Measurements from ENCODE around the gene GNB3.

Gene GNB3
- total RNA-seq, result 0 to 0.07 reads per million in 2 donors

DNA sequence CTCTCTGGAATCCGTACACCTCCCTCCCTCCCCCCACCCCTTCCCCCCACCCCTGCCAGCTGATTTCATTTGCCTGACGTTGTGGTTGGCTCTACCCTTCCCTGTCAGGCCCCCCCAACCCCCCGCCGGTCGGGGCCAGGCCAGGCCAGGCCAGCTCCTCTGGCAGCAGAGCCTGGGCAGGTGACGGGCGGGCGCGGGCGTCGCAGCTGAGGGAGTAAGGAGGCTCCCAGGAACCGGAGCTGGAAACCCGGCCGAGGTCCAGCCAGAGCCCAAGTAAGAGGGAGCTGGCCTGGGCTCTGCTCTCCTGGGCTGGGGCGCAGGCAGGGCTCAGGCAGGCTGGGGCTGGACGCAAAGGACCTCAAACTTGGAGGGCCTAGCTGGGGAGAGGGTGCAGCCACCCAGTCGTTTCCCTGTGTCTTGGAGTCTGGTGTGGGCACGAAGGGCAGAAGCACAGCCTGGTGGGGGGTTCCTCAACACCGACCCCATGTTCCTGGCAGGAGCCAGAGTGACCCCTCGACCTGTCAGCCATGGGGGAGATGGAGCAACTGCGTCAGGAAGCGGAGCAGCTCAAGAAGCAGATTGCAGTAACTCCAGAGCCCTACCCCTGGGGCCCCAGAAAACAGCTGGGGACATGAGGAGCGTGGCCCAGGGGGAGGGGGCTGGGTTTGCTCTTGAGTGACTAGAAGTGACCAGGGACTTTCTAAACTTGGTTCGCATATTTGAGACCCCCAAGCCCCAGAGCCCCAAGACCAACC lies at the start of gene GNB3:
TSS of gene GNB3 (plus strand) at position 165 of the 755 bp plus-strand sequence. CDS start at position 528, 363 bp downstream.
- no peak for DNase-seq

DNA sequence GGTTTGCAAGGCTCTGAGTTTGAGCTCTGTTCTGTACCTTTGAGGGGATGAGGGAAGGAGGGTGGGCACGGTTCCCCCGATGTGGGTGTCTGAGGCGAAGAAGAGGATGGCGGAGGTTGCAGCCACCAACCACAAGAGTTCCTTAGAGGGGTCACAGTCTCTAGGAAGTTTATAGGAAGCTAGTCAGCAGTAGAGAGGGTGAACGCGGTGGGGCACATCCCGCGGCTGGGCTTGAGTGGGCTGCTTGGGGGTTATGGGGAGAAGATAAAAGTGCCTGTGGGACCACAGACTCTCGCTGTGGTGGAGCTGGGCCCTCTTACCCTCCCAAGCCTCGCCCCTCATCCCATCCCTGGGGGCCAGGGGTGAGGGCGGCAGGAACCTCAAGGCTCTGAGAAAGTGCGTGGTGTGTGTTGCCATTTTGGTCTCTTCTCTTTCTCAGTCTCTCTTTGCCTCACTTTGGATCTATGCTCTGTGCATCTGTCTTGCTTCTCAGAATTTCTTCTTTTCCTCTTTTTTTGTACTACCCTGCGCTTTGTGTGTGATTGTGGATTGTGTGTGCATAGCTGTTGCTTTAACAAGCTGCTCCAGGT lies 48.7 kb upstream of the GNB3 start:
- peak in 1 of 5 experiments; percentile 25 for DNase-seq

DNA sequence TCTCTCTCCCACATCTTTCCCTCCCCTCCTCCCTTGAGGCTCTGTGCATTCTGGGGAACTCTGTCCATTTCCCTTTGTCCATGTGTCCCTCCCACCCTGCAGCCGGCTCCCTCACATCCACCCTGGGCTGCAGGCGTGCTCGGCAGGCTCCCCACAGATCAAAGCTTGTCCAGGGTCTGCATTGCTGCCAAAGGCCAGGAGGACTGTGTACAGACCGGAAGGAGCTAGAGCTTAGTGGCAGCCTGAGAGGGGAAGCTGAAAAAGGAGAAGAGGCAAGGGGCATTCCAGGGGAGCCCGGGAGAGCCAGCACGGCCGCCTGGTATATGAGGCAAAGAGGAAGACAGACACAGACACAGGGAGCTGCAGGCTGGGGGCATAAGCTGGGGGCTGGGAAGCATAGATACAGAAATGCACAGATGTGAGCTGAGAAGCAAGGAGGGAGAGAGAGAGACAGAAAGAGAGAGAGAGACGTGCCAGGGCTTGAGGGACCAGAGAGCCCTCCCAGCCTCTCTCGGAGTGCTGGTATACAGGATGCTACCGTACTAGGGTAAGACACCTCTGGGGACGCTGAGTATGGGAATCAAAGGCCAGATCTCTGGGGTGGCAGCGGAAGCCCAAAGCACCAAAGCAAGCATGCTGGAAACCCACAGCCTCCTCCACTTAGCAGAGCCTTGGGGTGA lies 48.1 kb upstream of the GNB3 start:
- peak in 2 of 5 experiments; percentile 36 to 80 for DNase-seq

DNA sequence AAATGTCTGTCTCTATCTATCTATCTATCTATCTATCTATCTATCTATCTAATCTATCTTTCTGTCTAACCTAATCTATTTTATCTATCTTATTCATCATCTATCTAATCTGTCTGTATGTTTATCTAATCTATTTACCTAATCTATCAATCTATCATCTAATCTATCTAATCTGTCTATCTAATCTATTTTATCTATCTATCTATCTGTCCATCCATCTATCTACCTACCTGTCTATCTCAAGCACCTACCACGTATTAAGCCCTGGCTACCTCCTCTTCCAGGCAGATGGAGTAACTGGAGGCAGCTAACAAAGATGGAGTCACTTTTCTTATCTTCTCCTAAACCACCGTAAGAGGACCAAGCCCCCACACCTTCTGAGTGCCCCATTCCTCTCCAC lies 45.6 kb upstream of the GNB3 start:
- DNase-seq, result no peak

DNA sequence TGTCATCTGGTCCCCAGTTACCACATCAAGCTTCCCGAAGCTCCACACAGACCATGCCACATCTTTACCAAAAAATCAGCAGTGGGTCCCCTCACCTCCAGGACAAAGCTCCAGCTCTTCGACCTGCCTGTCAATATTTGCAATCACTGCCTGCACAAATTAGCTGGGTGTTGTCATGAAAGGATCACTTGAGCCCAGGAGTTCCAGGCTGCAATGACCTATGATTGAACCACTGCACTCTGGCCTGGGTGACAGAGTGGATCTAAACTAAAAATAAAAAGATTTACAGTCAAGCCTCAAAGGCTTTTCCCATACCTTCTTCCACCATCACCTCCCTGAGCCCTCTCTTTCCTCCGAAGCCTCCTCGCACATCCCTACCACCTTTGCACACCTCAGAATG lies 44.1 kb upstream of the GNB3 start:
- no peak for DNase-seq

DNA sequence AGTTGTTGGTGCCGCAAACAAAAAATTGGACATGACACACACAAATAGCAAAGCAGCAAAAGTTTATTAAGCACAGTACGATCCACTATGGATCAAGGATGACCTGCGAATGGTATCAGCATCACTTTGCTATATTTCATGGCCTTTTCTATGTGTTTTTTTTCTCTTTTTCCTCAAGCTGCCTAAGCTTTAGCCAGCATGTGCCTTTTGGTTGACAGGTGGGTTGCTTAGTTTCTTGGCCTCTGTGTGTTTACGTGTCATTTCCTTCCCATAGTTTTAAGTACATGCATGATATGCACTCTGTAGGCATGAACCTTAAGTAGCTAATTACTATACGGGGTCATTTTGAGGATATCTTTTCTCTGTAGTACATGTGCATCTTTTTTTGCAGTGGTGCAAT lies 41.6 kb upstream of the GNB3 start:
- DNase-seq, result no peak

DNA sequence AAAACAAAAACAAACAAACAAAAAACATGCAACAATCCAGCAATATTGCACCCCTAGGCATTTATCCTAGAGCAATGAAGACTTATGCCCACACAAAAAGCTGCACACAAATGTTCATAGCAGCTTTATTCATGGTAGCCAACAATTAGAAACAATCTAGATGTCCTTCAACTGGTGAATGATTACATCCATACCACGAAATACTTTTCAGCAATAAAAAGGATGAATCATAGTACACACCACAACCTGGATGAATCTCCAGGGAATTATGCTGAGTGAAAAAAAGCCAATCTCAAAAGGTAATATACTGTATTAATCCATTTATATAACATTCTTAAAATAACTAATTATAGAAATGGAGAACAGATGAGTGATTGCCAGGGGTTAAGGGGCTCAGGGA lies 33.6 kb upstream of the GNB3 start:
- DNase-seq, result no peak

DNA sequence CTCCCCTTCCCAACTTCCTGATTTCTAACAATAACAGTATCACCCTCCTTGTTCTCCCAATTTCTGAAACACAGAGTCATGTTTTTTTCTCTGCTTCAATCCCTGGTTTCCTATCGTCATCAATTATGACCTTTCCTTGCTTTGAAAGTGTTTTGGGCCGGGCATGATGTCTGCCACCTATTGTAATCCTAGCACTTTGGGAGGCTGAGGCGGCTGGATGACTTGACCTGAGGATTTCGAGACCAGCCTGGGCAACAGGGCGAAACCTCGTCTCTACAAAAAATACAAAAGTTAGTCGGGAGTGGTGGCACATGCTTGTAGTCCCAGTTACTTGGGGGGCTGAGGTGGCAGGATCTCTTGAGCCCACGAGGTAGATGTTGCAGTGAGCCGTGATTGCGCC lies 31.7 kb upstream of the GNB3 start:
- no peak for DNase-seq

DNA sequence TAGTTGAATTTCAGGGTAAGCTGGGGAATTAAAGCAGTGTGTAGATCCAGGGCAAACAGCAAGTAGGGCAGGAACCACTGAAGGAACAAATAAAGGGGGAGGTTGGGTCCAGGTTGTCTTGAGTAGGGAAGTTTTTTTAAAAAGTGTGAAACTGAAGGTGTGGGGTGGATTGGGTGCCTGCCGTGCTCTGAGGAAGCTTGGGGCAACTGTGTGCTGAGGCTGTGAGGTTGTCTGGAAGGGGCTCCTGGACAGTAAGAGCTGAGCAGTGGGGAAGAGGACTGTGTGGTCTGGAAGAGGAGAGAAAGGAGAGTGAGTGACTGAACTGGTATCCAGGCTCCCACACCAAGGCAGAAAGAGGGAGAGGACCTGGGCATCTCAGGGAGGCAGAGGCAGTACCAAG lies 30.0 kb upstream of the GNB3 start:
- no peak for DNase-seq

DNA sequence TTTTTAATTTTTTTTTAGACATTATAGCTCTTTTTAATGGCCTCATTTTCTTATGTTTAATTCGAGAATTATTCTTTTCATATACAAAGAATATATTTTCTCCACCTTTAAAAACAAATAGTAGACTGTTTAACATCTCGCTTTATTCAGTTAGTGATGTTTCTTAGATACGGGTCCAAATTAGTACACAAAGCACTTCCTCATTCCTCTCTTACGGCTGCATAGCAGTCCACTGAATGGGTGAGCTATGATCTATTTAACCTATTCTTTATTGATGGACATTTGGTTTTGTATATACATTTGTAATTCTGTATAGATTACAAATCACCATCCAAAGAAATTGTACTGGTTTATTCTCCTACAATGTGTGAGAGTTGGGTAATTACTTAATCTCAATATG lies 27.4 kb upstream of the GNB3 start:
- no peak for DNase-seq

DNA sequence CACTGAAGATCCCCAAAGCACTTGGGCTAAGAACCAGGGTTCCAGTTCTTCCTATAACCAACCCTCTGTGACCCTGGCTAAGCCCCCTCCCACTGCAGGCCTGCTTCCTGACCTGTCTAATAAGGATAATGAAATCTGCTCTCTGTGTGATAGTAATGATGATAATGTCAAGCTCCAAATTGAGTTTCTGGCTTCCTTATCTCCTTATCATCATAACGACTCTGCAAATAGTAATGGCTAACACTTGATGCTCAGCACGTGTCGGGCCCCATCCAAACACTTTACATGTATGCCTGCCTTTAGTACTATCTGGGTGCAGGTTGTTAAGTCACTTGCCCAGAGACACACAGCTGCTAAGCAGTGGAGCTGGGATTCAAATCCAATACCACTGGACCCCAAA lies 24.1 kb upstream of the GNB3 start:
- no peak for DNase-seq

DNA sequence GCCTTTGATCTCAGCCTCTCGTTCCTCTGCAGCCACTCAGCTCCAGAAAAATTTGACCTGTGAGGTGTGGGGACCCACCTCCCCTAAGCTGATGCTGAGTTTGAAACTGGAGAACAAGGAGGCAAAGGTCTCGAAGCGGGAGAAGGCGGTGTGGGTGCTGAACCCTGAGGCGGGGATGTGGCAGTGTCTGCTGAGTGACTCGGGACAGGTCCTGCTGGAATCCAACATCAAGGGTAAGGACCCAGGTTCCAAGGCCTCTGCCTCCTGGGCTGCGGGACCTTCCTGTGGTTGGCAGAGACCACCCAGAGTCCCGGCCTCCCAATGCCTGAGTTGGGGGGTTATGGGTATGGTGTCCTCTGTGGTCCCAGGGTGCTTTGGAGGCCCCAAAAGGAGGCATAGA lies 23.6 kb upstream of the GNB3 start:
- DNase-seq, result no peak

DNA sequence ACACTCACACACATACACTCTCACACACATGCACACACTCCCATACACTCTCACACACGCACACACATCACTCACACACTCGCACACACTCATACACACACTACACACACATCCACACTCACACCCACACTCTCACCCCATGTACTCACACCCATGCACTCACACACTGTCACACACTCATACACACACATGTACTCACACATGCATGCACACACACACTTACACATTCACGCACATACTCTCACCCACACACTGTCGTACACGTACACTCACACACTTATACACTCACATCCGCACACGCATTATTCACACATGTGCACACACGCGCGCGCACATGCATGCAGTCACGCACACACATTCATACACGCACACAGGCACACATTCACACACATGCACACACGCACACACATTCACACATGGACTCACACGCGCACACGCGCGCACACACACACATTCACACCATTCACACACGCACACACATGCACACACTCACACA lies 23.0 kb upstream of the GNB3 start:
- no peak for DNase-seq

DNA sequence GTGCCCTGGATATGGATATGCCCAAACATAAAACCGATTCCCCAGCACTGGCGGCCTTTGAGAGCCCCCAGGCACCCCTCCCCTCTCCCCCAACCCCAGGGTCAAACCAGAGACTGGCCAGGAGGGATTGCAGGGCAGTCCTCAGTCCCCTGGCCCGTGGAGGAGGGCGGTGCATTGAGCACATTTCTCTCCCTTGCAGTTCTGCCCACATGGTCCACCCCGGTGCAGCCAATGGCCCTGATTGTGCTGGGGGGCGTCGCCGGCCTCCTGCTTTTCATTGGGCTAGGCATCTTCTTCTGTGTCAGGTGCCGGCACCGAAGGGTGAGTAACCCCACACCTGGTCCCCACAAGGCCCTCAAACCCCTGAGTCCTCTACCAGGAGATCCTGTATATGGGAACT lies 22.5 kb upstream of the GNB3 start:
- DNase-seq, result no peak

DNA sequence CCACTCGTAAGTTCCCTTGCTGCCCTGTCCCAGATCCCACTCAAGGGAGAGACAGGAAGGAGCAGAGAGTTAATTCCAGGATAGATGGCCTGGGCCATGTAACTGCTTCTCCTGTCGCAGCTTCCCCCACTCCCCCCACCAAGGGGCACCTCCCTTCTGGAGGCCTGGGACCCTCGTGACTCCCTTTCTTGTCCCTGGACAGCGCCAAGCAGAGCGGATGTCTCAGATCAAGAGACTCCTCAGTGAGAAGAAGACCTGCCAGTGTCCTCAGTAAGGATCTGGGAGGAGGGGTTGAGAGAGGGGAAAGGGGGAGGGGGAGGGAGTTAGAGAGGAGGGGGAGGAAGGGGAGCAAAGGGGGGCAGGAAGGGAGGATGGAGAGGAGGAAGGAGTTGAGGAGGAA lies 22.1 kb upstream of the GNB3 start:
- DNase-seq, result no peak

DNA sequence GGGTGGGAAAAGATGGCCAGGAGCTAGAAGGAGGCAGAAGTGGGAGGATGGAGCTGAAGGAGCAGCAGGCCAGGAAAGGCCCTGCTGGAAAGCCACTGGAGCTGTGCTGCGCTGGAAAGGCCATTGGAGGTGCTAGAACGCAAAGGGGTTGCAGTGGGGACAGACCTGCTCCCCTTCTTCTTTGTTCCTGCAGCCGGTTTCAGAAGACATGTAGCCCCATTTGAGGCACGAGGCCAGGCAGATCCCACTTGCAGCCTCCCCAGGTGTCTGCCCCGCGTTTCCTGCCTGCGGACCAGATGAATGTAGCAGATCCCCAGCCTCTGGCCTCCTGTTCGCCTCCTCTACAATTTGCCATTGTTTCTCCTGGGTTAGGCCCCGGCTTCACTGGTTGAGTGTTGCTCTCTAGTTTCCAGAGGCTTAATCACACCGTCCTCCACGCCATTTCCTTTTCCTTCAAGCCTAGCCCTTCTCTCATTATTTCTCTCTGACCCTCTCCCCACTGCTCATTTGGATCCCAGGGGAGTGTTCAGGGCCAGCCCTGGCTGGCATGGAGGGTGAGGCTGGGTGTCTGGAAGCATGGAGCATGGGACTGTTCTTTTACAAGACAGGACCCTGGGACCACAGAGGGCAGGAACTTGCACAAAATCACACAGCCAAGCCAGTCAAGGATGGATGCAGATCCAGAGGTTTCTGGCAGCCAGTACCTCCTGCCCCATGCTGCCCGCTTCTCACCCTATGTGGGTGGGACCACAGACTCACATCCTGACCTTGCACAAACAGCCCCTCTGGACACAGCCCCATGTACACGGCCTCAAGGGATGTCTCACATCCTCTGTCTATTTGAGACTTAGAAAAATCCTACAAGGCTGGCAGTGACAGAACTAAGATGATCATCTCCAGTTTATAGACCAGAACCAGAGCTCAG lies 21.4 kb upstream of the GNB3 start:
- no peak for DNase-seq

DNA sequence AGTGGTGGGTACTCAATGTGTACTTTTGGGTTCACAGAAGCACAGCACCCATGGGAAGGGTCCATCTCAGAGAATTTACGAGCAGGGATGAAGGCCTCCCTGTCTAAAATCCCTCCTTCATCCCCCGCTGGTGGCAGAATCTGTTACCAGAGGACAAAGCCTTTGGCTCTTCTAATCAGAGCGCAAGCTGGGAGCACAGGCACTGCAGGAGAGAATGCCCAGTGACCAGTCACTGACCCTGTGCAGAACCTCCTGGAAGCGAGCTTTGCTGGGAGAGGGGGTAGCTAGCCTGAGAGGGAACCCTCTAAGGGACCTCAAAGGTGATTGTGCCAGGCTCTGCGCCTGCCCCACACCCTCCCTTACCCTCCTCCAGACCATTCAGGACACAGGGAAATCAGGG lies 20.6 kb upstream of the GNB3 start:
- no peak for DNase-seq

DNA sequence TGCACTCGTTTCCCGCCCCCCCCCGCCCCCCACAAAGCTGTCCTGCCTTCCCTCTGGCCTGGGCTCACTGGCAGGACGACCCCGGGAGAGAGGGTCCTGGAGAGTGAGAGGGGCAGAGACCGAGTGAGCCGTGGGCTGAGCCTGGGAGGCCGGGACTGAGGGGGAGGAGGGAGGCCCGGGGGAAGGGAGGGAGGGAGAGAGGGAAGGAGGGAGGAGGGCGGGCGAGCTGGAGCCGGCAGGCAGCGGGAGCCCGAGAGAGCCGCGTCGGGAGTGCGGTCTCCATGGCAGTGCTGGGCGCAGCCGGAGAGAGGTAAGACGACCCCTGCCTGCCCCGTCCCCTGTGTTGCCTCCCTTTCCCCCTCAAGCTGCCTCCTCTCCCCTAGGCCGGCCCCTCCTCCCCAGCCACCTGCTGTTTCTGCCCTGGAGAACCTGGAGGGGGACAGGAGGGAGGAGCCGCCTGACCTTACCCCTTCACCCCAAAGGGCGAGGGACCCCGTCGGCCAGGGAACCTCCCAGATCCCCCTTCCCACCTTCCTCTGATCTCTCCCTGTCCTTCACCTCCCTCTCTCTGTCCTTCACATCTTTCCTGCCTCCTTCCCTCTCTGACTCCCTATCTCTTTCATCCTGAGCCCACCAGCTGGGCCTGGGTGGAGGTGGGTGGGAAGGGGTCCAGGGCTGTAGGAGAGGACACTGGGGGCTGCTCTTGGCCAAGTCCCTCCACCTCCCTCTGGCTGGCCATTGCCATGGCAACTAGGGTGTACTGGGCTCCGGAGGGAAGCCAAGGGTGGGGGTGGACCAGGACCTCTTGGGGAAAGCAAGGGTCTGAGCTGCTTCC lies 18.9 kb upstream of the GNB3 start, which contains the start of gene GPR162:
TSS of gene GPR162 (plus strand) at position 231 of the 835 bp plus-strand sequence. CDS start 2,078 bp downstream, outside the sequence.
- DNase-seq, result no peak

DNA sequence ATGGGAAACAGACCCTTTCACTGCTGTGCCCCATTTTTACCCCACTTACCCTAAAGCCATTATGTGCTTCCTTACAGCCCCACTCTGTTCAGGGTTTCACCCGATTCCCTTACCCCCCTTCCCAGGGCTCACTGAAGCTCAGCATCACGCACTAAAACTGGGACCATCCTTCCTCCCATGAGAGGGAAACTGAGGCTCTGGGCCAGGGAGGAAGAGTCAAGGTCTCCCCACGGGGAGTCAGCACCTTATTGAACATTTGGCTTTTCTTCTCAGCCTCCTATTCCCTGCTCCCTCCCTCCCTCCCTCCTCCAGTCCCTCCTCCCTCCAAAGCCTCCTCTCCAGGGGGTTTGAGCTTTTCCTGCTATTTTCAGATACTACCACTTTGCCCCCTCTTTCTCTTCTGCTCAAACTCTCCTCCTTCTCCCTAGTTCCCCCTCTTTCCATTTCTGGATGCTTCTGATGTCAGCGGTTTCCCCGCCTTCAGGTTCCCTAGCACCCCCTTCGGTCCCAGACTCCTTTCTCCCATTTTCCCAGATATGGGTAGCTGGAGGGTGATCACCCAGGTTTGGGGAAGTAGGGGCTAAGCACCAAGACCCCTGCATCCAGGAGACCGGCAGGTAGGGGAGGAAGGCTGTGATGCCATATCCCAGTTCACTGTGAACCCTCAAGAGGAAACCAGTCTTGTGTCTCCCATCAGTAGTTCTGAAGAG lies 18.1 kb upstream of the GNB3 start:
- no peak for DNase-seq

DNA sequence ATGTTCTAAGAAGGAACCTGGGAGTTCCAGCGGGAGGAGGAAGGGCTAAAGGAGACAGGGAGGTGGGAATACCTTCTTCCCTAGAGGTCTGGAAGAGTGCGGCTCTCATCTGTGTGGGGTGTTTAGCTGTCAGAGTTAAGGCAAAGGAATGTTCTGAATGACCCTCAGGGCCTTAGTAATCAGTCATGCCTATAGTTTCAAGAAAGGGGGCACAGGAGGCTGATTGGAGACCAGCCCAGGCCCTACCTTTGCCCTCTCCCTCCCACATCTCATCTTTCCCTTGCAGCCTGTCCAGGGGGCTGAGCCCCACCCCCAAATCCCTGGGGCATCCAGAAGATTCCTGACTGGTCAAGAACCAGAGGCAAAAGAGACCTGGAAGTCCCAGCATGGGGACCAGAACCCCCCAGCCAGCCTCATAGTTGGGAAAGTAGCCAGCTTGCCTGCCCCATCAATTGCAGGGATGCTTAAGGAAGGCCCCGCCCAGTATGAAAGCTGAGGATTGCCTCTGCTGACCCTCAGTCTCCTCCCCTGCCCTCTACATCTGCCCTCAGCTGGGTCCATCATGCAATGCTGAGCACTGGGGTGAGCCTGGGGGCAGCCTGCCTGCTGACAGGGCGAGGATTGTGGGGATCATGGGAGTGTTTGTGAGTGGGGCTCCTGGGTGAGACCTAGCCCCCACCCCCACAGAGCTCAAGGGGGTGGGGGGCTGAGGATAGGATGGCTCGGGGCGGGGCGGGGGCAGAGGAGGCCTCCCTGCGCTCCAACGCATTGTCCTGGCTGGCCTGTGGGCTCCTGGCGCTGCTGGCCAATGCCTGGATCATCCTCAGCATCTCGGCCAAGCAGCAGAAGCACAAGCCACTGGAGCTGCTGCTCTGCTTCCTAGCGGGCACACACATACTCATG lies 17.3 kb upstream of the GNB3 start:
- DNase-seq, result no peak

All from T-helper 2 cell (primary cell).